Measurements from ENCODE around the gene USP7. TPM values are rescaled to one million over a fixed set of nuclear protein-coding genes. Genes with fewer than 3 reads are reported as not detected.
"Not testable (repeated sequence)": the region's sequence is repeated elsewhere in the genome, so short reads cannot be mapped to it uniquely, and the experiment has no call there.

Gene USP7
- total RNA-seq, 2 donors from 2014 or later = 42.2 to 57.4 TPM

DNA sequence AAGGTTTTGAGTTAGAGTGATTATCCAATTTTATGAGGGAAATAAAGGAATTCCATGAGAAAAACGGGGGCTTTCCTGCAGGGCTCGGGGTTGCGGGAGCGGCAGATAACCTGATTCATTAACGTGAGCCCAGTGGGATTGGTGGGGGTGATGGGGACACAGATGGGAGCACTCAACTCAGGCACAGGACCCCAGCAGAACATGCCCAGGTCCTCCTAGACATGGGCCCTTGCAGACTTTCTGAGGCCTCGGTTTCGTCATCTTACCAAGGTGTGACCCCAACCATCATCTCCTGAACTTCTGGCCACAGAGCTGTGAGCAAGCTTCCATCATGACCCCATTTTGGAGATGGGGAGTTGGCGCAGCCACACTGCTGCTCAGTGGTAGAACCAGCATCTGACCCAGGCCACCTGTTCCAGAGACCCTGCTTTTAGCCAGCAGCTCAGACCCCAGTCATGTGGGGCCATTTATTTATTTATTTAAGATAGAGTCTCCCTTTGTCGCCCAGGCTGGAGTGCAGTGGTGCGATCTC lies 117.2 kb downstream of the USP7 start:
- TF ChIP-seq, protein P1, sequence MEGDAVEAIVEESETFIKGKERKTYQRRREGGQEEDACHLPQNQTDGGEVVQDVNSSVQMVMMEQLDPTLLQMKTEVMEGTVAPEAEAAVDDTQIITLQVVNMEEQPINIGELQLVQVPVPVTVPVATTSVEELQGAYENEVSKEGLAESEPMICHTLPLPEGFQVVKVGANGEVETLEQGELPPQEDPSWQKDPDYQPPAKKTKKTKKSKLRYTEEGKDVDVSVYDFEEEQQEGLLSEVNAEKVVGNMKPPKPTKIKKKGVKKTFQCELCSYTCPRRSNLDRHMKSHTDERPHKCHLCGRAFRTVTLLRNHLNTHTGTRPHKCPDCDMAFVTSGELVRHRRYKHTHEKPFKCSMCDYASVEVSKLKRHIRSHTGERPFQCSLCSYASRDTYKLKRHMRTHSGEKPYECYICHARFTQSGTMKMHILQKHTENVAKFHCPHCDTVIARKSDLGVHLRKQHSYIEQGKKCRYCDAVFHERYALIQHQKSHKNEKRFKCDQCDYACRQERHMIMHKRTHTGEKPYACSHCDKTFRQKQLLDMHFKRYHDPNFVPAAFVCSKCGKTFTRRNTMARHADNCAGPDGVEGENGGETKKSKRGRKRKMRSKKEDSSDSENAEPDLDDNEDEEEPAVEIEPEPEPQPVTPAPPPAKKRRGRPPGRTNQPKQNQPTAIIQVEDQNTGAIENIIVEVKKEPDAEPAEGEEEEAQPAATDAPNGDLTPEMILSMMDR (IDR thresholded peaks at IDR 0.05) = no peak
- Histone ChIP-seq H3K27ac (no peak overlapping the region), H3K27me3 (no peaks in the 10 kb centered on the region), H3K4me1 (peaks cover 0 to 12% of the 10 kb centered on the region in 2 donors), H3K4me3 (no peak overlapping the region), H3K36me3 (peaks cover 35% of the 10 kb centered on the region), H3K9me3 (no peaks in the 10 kb centered on the region)
- DNase-seq (ENCODE audit: low spot score) = no peak

DNA sequence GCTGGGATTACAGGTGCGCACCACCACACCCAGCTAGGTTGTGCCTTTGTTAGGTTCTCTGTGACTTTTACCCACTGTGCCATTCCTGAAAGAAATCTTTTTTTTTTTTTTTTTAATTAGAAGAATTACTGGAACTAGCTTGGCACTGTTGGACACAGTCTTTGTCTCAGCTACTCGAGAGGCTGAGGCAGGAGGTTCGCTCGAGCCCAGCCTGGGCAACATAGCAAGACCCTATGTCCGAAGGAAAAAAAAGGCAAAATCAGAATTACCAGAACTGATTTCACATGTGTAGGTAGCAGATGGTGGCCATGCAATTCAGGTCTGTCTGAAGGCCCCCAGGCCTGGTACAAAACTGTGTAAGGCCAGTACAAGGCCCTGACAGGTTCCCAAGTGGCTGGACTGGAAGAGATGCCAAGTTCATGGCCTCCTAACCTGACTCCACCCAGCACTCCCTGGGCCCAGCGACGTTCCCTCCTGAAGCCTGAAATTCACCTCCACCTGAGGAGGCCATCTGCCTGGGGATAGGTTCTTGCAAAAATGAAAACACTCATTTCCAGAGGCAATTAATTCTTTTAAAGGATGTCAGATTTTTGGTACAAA lies 117.9 kb downstream of the USP7 start:
- Histone ChIP-seq H3K4me1 (peaks cover 0 to 12% of the 10 kb centered on the region in 2 donors), H3K27ac (no peak overlapping the region), H3K27me3 (no peaks in the 10 kb centered on the region), H3K4me3 (no peak overlapping the region), H3K9me3 (no peaks in the 10 kb centered on the region), H3K36me3 (peaks cover 30% of the 10 kb centered on the region)
- DNase-seq (ENCODE audit: low spot score) = no peak
- TF ChIP-seq, protein P1 (IDR thresholded peaks at IDR 0.05) = no peak

DNA sequence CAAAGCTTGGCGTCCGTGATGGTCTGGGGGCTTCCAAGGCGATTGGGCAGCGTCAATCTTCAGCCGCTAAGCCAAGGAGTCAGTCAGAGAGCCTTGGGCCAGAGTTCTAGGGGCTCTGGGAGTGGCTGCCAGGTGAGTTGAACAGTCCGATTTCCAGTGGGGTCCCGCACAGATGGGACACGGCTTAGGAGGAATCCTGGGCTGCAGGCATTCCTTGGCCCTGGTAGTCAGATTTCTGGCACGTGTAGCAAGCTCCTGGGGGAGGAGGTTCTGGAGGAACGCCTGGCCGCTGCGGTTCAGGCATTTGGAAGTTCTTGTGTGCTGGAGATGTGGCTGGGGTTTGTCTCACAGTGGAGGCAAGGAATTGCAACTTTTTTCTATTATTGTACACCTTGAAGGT lies 120.4 kb downstream of the USP7 start:
- not testable (repeated sequence) for H3K4me1 ChIP-seq; H3K27me3 ChIP-seq; DNase-seq (ENCODE audit: low spot score); H3K4me3 ChIP-seq; H3K9me3 ChIP-seq; H3K27ac ChIP-seq; H3K36me3 ChIP-seq

Other genes starting within 250 kb of the USP7 start
- gene TMEM186, start 166.3 kb downstream of the USP7 start, total RNA-seq = 1 to 10 TPM; 6.3 to 7.6 TPM
- 10 to 100 TPM; 14.5 to 20.5 TPM for gene PMM2, start 166.1 kb downstream of the USP7 start, total RNA-seq
- gene CARHSP1, start 94.9 kb downstream of the USP7 start, total RNA-seq = 10 to 100 TPM; 28.4 to 84.8 TPM
- not detected for gene LITAFD, start 81.6 kb downstream of the USP7 start, total RNA-seq
- 10 to 100 TPM; 36.1 to 38.6 TPM for gene HAPSTR1, start 127.7 kb upstream of the USP7 start, total RNA-seq